ENCODE measurements around the gene UBE2K.
"Not testable (repeated sequence)": the region's sequence is repeated elsewhere in the genome, so short reads cannot be mapped to it uniquely, and the experiment has no call there.

Gene UBE2K

DNA sequence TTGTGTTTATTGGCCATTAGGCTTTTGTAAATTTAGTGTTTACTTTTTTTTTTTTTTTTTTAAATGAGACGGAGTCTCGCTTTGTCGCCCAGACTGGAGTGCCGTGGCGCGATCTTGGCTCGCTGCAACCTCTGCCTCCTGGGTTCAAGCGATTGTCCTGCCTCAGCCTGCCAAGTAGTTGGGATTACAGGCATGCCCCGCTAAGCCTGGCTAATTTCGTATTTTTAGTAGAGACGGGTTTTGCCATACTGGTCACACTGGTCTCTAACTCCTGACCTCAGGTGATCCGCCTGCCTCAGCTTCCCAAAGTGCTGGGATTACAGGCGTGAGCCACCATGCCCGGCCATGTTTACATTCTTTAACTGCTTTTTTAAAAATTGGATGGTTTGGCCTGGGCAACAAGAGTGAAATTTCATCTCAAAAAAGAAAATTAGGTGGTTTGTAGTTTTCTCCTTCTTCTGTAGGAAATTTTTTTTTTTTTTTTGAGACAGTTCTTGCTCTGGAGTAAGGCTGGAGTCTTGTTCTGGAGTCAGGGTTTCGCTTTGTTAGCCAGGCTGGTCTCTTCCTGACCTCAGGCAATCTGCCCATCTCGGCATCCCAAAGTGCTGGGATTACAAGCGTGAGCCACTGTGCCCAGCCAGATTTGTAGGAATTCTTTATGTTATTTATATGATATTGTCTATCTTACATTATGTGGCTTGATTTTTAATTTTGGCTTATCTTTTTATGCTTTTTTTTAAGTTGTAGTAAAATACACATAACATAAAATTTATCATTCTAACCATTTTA, 15.1 kb downstream of the UBE2K start:
- H3K4me3 ChIP-seq (ENCODE audit: low read depth, low read length) = no peak overlapping the region
- TF ChIP-seq, protein P1, sequence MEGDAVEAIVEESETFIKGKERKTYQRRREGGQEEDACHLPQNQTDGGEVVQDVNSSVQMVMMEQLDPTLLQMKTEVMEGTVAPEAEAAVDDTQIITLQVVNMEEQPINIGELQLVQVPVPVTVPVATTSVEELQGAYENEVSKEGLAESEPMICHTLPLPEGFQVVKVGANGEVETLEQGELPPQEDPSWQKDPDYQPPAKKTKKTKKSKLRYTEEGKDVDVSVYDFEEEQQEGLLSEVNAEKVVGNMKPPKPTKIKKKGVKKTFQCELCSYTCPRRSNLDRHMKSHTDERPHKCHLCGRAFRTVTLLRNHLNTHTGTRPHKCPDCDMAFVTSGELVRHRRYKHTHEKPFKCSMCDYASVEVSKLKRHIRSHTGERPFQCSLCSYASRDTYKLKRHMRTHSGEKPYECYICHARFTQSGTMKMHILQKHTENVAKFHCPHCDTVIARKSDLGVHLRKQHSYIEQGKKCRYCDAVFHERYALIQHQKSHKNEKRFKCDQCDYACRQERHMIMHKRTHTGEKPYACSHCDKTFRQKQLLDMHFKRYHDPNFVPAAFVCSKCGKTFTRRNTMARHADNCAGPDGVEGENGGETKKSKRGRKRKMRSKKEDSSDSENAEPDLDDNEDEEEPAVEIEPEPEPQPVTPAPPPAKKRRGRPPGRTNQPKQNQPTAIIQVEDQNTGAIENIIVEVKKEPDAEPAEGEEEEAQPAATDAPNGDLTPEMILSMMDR (IDR thresholded peaks at IDR 0.05; ENCODE audit: borderline replicate concordance, insufficient read depth, low read depth, low read length) = no peak

DNA sequence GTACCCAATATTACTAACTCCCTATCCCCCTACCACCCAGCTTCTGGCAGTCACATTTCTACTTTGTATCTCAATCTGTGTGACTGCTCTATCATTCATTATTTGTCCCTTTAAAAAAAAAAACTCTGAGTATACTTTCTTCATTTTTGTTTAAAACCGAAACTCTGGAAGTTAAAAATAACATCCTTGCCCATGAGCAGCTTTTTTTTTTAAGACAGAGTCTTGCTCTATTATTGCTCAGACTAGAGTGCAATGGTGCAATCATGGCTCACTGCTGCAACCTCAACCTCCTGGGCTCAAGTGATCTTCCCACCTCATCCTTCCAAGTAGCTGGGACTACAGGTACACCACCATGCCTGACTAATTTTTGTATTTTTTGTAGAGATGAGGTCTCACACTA, 15.8 kb downstream of the UBE2K start:
- H3K4me3 ChIP-seq (ENCODE audit: low read depth, low read length) = no peak overlapping the region
- TF ChIP-seq, protein P1 (IDR thresholded peaks at IDR 0.05; ENCODE audit: borderline replicate concordance, insufficient read depth, low read depth, low read length) = no peak

DNA sequence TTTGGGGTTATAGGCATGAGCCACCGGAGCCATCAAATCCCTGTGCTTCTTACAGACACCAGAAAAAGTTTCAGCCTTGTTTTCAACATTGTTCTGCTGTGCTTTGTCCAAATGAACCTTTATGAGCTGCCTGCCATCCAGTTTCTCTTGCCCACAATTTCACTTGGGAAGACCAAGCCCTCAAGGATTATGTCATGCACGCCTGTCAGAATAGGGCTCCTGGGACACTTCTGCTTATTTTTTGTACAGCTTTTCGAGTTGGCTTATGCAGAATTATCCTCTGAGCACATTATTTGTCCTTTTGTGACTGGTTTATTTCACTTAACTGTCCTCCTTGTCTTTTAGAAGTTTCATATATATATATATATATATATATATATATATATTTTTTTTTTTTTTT, 16.2 kb downstream of the UBE2K start:
- no peak overlapping the region for H3K4me3 ChIP-seq (ENCODE audit: low read depth, low read length)
- TF ChIP-seq, protein P1 (IDR thresholded peaks at IDR 0.05; ENCODE audit: borderline replicate concordance, insufficient read depth, low read depth, low read length) = no peak

GRCh38 chr4:39715788-39716187, 17.9 kb downstream of the UBE2K start:
- H3K4me3 ChIP-seq (ENCODE audit: low read depth, low read length) = no peak overlapping the region
- TF ChIP-seq, protein P1 (IDR thresholded peaks at IDR 0.05; ENCODE audit: borderline replicate concordance, insufficient read depth, low read depth, low read length) = no peak

- TF ChIP-seq, protein P1 (IDR thresholded peaks at IDR 0.05; ENCODE audit: borderline replicate concordance, insufficient read depth, low read depth, low read length) = no peak
These were observed 18.4 kb downstream of the UBE2K start for GRCh38 chr4:39716356-39716755.

GRCh38 chr4:39717743-39718142, 19.8 kb downstream of the UBE2K start:
- not testable (repeated sequence) for H3K4me3 ChIP-seq (ENCODE audit: low read depth, low read length)

More at GRCh38 chr4:39716356-39716755, 18.4 kb downstream of the UBE2K start:
- no peak overlapping the region for H3K4me3 ChIP-seq (ENCODE audit: low read depth, low read length)

DNA sequence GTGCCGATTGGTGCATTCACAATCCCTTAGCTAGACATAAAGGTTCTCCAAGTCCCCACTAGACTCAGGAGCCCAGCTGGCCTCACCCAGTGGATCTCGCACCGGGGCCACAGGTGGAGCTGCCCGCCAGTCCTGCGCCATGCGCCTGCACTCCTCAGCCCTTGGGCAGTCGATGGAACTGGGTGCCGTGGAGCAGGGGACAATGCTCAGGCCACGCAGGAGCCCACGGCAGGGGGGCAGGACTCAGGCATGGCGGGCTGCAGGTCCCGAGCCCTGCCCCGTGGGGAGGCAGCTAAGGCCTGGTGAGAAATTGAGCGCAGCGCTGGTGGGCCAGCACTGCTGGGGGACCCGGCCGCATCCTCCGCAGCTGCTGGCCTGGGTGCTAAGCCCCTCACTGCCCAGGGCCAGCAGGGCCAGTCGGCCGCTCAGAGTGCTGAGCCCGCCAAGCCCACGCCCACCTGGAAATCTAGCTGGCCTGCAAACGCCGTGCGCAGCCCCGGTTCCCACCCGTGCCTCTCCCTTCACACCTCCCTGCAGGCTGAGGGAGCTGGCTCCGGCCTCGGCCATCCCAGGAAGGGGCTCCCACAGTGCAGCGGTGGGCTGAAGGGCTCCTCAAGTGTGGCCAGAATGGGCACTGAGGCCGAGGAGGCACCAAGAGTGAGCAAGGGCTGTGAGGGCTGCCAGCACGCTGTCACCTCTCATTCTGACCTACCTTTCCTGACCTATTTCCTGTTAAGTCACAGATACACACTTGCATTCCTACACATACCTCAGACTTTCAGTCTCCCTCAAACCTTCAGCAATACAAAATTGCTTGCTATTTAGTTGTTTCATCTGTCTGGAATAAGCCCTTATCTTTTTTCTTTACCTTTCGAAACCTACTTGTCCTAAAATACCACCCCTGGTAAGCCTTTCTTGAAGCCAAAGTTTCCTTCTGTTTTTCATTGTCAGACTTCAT, 20.7 kb downstream of the UBE2K start:
- TF ChIP-seq, protein P1 (IDR thresholded peaks at IDR 0.05; ENCODE audit: borderline replicate concordance, insufficient read depth, low read depth, low read length) = no peak

More for the DNA sequence above, 20.7 kb downstream of the UBE2K start:
- H3K4me3 ChIP-seq (ENCODE audit: low read depth, low read length) = no peak overlapping the region

Measured in GM12875 (cell line).